Vagina (tissue), 2 donors: ENCODE results near the gene ATXN2.

Source experiments
- POLR2AphosphoS5 ChIP-seq, 2 donors: sonication (generic); formaldehyde crosslinking; IDR thresholded peaks; one replicate each; pipeline ENCODE4 v1.9.0; 2017; ENCODE audit warnings: antibody characterized with exemption in 2 of 2, mild to moderate bottlenecking in 2 of 2, low read depth in 1 of 2; ENCODE audit not compliant: insufficient read depth in 1 of 2
- TF ChIP-seq, protein P1 (sequence below), 3 experiments: fragments of 450-650 bp in 2 of 3; fragments of 200-600 bp in 1 of 3; sonication (generic) in 1 of 3; IDR thresholded peaks; one replicate each; pipeline ENCODE4 v1.5.1; 2017 to 2019; ENCODE audit warnings: antibody characterized with exemption in 3 of 3, mild to moderate bottlenecking in 2 of 3, moderate library complexity in 2 of 3

DNA sequence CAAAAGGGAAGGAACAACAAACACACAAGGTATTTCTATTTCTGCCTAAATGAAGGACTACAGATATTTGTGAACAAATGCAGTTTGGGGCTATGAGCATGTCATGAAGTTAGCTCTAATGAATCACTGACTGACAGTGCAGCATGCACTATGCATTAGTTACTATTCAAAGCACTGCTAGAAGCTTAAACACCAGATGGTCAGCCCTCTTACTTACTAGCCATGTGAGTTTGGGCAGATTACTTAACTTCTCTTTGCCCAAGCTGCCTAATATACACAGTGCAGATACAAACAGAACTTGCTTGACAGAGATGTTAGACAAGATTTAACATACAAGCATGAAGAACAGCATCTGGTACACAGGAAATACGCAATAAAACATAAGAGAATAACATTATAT, 96.0 kb downstream of the ATXN2 start:
- TF ChIP-seq, protein P1, sequence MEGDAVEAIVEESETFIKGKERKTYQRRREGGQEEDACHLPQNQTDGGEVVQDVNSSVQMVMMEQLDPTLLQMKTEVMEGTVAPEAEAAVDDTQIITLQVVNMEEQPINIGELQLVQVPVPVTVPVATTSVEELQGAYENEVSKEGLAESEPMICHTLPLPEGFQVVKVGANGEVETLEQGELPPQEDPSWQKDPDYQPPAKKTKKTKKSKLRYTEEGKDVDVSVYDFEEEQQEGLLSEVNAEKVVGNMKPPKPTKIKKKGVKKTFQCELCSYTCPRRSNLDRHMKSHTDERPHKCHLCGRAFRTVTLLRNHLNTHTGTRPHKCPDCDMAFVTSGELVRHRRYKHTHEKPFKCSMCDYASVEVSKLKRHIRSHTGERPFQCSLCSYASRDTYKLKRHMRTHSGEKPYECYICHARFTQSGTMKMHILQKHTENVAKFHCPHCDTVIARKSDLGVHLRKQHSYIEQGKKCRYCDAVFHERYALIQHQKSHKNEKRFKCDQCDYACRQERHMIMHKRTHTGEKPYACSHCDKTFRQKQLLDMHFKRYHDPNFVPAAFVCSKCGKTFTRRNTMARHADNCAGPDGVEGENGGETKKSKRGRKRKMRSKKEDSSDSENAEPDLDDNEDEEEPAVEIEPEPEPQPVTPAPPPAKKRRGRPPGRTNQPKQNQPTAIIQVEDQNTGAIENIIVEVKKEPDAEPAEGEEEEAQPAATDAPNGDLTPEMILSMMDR (IDR thresholded peaks at IDR 0.05) = no peak
- TF ChIP-seq POLR2AphosphoS5 (IDR thresholded peaks at IDR 0.05; ENCODE audit: insufficient read depth in 1 of 2, low read depth in 1 of 2) = no peak
